Activated T-cell treated with anti-CD3 and anti-CD28 coated beads for 48 hours (primary cell): ENCODE measurements around the gene NPC1L1.
"Not testable (repeated sequence)": the region's sequence is repeated elsewhere in the genome, so short reads cannot be mapped to it uniquely, and the experiment has no call there.

Experiments
- DNase-seq: peaks from one replicate; pipeline ENCODE4 v3.0.0-alpha.2; 2020; ENCODE audit warnings: low read depth

Gene NPC1L1

GRCh38 chr7:44506592-44507288 is 34.4 kb downstream of the NPC1L1 start:
- not testable (repeated sequence) for DNase-seq

GRCh38 chr7:44505595-44505994 is 35.5 kb downstream of the NPC1L1 start:
- no peak for DNase-seq

GRCh38 chr7:44498230-44498954 is 42.7 kb downstream of the NPC1L1 start:
- DNase-seq = no peak

- DNase-seq = no peak
Observed at GRCh38 chr7:44497155-44498027, 43.7 kb downstream of the NPC1L1 start.

- no peak for DNase-seq
Observed at GRCh38 chr7:44496385-44496784, 44.7 kb downstream of the NPC1L1 start.

DNA sequence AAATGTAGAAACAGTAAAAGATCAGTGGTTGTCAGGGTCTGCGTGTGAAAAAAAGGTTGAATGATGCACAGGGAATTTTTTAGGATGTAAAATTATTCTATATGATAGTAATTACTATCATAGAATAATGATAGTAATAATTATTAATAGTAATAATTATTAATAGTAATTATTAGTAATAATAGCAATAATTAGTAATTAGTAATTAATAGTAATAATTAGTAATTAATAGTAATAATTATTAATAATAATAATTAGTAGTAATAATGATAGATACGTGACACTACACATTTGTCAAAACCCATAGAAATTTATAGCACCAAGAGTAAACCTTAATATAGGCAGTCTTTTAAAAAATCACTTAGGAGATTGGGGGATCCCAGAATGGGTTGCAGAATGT is 46.2 kb downstream of the NPC1L1 start:
- no peak for DNase-seq

DNA sequence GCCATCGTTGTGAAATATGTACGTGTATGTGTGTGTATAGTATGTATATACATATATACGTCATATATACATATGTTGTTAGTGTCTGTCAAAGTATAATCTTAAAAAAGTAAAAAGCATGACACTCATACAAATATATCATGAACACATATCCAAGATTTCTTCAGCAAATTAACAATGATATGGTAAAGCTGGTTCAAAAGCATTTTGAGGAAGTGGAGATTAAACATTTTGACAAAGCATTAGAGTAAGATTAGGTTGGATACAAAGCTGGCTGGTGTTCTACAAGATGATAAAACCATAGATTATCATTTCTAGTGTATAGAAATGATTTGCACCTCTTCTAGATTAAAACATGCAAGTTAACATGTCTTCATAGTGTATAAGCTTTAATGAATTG is 49.9 kb downstream of the NPC1L1 start:
- DNase-seq = no peak

- DNase-seq = peak; percentile 74
Observed at GRCh38 chr7:44490351-44491200, 50.6 kb downstream of the NPC1L1 start, which contains the start of gene NUDCD3. Gene NUDCD3 (minus strand): TSS chr7:44490658. CDS start chr7:44490600, 58 bp downstream.

- DNase-seq = no peak
Observed at GRCh38 chr7:44489955-44490350, 51.2 kb downstream of the NPC1L1 start.

- DNase-seq = no peak
Observed at GRCh38 chr7:44488955-44489354, 52.2 kb downstream of the NPC1L1 start.

- no peak for DNase-seq
Observed at GRCh38 chr7:44486693-44487092, 54.4 kb downstream of the NPC1L1 start.

DNA sequence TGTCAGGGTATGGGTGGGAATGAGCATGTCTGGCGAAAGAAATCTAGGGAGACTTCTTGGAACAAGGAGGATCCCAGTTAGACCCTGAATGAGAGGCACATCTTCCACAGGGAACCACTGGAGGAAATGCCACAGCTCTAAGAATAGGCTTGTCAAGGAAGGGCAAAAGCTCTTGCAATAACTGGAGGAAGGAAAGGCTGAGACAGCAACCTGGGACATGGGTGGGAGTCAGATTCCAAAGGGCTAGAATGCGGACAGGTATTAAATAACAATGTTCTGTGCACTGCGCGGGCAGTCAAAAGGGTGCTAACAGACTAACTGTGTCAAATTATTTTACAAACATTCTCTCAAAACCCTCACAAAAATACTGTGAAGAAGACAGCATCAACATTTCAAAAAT is 55.1 kb downstream of the NPC1L1 start:
- DNase-seq = no peak

- DNase-seq = no peak
Observed at GRCh38 chr7:44484482-44485313, 56.4 kb downstream of the NPC1L1 start.

- DNase-seq = no peak
Observed at GRCh38 chr7:44482502-44483485, 58.3 kb downstream of the NPC1L1 start.

GRCh38 chr7:44477938-44478337 is 63.2 kb downstream of the NPC1L1 start:
- DNase-seq = no peak

DNA sequence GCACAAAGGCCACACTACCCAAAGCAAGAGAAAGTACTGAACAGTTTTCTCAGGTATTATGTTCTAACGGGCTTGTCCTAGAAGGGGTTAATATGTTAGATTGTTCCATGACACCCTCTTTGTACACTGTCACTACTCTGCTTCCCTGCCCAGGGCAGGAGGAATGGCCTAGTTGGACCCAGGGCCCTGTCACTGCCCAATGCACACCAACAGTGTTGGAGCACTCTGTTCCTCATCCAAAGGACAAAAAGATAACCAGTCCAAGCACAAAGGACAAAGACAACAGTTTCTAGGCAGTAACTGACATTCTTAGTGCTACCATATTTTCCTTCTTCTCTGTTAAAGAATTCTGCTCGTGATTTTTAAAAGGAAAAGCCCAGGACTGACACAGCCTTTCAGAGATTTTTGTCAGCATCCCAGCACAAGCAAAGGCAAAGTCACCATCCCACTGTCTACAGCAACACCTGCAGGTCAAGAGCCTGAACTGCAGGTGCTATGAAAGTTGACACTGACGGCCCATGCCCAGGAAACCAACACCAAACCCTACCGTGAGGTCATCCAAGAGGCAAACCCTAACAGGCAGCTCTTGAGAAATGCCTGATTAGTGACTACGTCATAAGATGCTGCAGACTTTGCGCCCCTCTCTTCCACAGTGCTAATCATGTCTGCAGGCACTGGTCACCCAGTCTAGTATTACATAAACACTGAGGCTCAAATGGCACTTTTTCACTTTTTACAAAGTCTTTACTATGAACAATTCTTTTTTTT is 63.9 kb downstream of the NPC1L1 start:
- DNase-seq = peak; percentile 41

- no peak for DNase-seq
Observed at GRCh38 chr7:44476313-44476712, 64.8 kb downstream of the NPC1L1 start.

DNA sequence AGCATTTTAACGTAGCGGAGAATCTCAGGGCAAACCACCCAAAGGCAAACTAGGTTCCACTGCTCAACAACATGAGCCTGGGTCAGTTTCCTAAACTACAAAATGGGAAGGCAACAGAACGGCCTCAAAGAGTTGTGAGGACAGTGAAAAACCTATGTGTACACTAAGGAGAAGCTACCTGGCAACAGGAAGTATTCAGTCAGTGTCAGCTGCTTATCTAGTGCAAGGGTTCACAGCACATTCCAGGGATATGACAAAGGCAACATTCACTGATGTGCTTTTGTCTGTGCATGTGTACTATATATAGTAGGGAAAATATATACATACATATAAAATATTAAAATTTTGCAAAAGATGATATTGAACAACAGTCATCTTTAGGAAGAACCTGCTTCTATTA is 67.8 kb downstream of the NPC1L1 start:
- no peak for DNase-seq

DNA sequence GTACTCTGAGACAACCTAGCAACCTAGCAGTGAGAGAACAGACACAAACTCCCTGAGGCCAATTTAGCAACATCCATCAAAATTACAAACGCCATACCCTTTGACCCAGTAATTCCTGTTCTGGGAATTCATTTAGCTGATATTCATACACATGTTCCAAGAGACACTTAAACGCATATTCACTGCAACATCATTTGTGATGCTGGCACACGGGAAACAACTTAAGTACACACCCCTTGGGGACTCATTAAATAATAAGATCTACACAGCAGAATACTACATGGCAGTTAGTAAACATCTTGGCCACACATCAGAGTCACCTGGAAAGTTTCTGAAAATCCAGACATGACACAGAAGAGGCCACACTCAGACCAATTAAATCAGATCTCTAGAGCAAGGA is 68.3 kb downstream of the NPC1L1 start:
- DNase-seq = no peak
